ENCODE results near the gene EPHA6.

The EPHA6 gene

GRCh38 chr3:97720417-97720816, 906.0 kb downstream of the EPHA6 start:
- no peak for DNase-seq
- TF ChIP-seq GATA1 (IDR thresholded peaks at IDR 0.05; ENCODE audit: low read depth, low read length) = no peak
- TF ChIP-seq POLR2A (IDR thresholded peaks at IDR 0.05; ENCODE audit: low read length) = no peak

DNA sequence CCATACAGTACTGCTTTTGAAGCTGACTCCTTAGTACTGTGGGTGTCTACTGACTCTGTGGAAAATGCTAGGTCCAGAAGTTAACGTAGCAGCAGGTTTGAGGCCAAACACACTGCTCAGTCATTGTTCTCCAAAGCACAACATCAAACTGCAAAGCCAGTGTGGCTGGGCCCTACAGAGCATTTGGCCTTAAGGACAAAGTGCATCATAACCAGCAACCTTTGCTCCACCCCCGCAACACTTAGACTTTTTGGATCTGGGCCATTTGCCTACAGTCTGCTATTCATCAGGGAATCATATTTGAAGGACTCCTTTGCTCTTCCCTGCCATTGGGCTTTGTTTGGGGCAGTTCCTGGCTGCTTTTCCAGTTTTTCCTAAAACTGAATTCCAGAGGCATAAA, 907.1 kb downstream of the EPHA6 start:
- DNase-seq = no peak
- TF ChIP-seq POLR2A (IDR thresholded peaks at IDR 0.05; ENCODE audit: low read length) (no peak), GATA1 (IDR thresholded peaks at IDR 0.05; ENCODE audit: low read depth, low read length) (no peak)

DNA sequence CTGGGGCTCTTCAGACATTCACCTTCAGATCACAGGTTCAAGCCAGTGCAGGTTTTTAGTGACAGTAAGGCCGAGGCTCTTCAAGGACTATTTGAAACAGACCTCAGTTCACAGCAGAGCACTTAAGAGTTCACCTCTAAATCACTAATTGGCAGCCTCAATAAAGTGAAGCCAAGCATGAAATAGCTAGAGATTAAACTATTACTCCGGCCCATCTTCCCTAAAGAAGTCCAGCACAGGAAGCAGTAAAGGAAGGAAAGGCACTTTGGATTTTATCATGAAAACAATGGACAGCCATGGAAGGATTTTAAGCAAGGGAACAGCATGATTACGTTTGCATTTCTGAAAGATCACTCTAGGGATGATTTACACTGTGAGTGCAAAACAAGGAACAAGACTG, 922.5 kb downstream of the EPHA6 start:
- TF ChIP-seq GATA1 (IDR thresholded peaks at IDR 0.05; ENCODE audit: low read depth, low read length) = no peak
- TF ChIP-seq POLR2A (IDR thresholded peaks at IDR 0.05; ENCODE audit: low read length) = no peak
- no peak for DNase-seq

DNA sequence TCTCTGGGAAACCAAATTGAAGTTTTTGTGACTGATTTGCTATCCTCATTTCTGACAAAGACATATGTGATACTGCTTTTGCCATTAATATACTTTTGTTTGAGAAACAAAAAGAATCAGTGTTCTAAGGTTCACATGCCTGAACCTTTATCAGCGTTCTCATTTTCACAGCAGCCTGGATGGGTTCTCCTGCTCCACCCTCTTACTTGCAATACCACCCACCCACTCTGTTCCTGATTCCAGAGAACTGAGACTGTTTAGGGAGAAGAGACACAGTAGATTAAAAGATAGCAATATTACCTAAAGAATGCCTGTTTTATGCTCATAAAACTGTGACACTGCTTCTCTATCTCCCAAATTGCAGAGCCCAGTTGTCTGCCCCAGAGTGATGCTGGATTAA, 924.4 kb downstream of the EPHA6 start:
- TF ChIP-seq GATA1 (IDR thresholded peaks at IDR 0.05; ENCODE audit: low read depth, low read length) (no peak), POLR2A (IDR thresholded peaks at IDR 0.05; ENCODE audit: low read length) (no peak)
- DNase-seq = no peak

- no peak for DNase-seq
- no peak for TF ChIP-seq POLR2A (IDR thresholded peaks at IDR 0.05; ENCODE audit: low read length)
- no peak for TF ChIP-seq GATA1 (IDR thresholded peaks at IDR 0.05; ENCODE audit: low read depth, low read length)
Measured at GRCh38 chr3:97742036-97742435, 927.6 kb downstream of the EPHA6 start.

- no peak for TF ChIP-seq GATA1 (IDR thresholded peaks at IDR 0.05; ENCODE audit: low read depth, low read length)
- DNase-seq = no peak
Measured at GRCh38 chr3:97744289-97744688, 929.9 kb downstream of the EPHA6 start.

- no peak for TF ChIP-seq POLR2A (IDR thresholded peaks at IDR 0.05; ENCODE audit: low read length)
- TF ChIP-seq GATA1 (IDR thresholded peaks at IDR 0.05; ENCODE audit: low read depth, low read length) = no peak
- no peak for DNase-seq
Measured at GRCh38 chr3:97763586-97764406, 949.4 kb downstream of the EPHA6 start.

DNA sequence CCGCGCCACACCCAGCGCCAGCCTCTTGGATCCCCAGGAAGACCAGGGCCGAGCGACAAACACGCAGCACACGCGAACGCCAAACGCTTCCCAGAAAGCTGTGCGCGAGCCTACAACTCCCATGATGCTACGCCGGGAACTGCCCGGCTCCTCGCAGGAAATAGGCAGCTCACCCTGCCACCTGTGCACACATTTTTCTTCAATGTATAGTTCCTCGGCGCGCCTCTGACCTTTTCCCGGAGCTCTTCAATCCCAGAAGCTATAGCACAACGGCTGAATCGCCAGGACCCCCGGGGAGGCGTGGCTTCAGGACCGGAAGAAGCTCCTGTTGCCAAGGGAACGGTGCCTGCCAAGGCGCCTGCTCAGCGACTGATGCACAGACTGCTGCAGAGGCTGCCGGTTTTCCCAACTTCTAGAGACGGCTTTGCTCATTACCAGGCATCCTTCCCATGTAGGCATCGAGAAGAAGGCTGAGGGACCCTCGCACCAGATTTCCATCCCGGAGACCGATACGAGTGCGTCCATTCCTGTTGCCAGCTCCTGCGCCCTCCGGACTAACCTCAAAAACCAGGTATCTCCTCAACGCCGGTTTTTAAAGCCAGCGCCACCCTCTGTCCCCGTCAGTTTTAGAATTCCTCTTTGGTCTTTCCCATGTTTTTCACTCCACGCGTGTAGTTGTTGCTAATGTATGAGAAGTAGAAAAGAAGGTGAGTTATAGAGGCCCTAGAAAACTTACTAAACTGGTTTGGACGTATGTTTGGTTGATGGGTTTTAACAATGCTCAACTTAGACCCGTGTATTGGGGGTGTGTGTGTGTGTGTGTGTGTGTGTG, 950.2 kb downstream of the EPHA6 start, which contains the start of gene ARL6:
Gene ARL6, plus strand, starts transcription at position 352 of the 832 bp plus-strand sequence. CDS start 3,350 bp downstream, outside the sequence.
- TF ChIP-seq POLR2A (IDR thresholded peaks at IDR 0.05; ENCODE audit: low read length) (peak; percentile 55), GATA1 (IDR thresholded peaks at IDR 0.05; ENCODE audit: low read depth, low read length) (no peak)

DNA sequence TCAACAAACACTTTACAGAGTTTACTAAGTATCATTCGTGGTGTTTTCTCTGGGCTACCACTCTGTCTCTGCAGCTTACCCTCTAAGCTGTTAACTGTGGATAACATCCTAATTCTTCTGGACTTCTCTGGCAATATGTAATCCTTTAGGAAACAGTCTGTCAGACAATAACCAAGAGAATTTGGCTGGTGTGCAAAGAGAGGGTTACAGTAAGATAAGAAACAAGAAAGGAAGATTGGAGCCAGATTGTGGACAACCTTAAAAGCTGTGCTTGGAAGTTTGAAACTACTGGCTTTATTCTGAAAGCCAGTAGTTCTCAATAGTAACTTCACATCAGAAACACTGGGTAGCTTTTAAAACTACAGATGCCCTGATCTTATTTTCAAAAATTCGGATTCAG, 950.9 kb downstream of the EPHA6 start:
- DNase-seq = no peak
- TF ChIP-seq POLR2A (IDR thresholded peaks at IDR 0.05; ENCODE audit: low read length) (no peak), GATA1 (IDR thresholded peaks at IDR 0.05; ENCODE audit: low read depth, low read length) (no peak)

More for the DNA sequence above, 950.2 kb downstream of the EPHA6 start, which contains the start of gene ARL6:
- peak; percentile 82 to 87 for DNase-seq

GRCh38 chr3:97772926-97773325, 958.5 kb downstream of the EPHA6 start:
- no peak for DNase-seq
- TF ChIP-seq POLR2A (IDR thresholded peaks at IDR 0.05; ENCODE audit: low read length) (no peak), GATA1 (IDR thresholded peaks at IDR 0.05; ENCODE audit: low read depth, low read length) (no peak)

- DNase-seq = no peak
- TF ChIP-seq POLR2A (IDR thresholded peaks at IDR 0.05; ENCODE audit: low read length) (no peak), GATA1 (IDR thresholded peaks at IDR 0.05; ENCODE audit: low read depth, low read length) (no peak)
Measured at GRCh38 chr3:97778152-97778551, 963.8 kb downstream of the EPHA6 start.

GRCh38 chr3:97793420-97794019, 979.1 kb downstream of the EPHA6 start:
- TF ChIP-seq GATA1 (IDR thresholded peaks at IDR 0.05; ENCODE audit: low read depth, low read length) (no peak), POLR2A (IDR thresholded peaks at IDR 0.05; ENCODE audit: low read length) (no peak)
- peak; percentile 50 to 73 for DNase-seq

DNA sequence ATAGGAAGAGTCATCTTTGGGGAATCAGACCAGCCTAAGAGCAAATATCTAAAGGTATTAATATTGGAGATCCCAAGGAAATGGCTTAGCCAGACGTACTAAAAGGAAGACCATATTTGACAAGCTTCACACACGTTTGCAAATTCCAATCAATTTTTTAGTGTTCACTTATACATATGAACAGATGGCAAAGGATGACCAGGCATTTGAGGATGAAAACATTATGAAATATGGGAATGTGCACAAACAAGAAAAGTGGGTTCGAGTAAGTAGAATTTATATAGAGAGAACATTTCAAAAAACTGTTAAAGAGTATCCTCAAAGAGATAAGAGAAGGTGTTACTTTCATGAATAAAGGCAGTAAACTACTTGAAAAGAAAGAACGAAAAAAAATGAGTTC, 981.6 kb downstream of the EPHA6 start:
- no peak for TF ChIP-seq GATA1 (IDR thresholded peaks at IDR 0.05; ENCODE audit: low read depth, low read length)
- TF ChIP-seq POLR2A (IDR thresholded peaks at IDR 0.05; ENCODE audit: low read length) = no peak
- DNase-seq = no peak

Measured in erythroblast (primary cell).